Measurements from ENCODE around the gene ABCC6. TPM values are rescaled to one million over a fixed set of nuclear protein-coding genes. Genes with fewer than 3 reads are reported as not detected.

ABCC6 gene
- total RNA-seq, 6 experiments from 2014 or later, result 0.18 TPM; not detected in 5

DNA sequence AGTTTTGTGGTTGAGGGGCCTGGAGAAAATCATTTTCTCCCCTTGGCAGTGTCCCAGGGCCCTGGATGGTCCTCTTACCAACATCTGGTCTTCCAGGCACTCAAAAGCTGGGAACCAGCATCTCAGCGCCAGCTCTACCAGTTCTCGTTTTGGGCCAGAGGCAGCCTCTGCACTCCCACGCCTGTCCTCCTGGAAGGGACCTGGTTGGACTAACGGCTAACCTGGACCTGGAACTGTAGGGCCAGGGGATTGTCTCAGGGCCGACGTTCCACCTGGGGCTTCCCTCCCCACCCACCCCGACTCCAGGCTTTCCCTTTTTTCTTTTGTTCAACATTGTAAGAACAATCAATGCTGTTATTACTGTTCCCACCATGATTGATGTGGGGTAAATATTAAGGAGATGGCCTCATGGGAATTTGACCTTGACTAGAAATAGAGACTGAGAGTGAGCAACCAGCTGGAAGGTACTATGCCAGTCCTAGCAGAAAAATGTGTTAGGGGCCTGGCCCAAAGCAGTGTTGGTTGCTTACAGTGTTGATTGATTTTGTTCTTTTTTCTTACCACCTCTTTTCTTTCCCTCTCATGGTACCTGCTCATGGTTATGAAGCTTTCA lies 81.4 kb downstream of the ABCC6 start:
- no peaks in the 10 kb centered on the region for H3K9me3 Mint-ChIP-seq
- peaks cover 7% of the 10 kb centered on the region for H3K27me3 Mint-ChIP-seq (ENCODE audit: insufficient read depth)
- H3K27ac Mint-ChIP-seq, result no peak overlapping the region
- no peak overlapping the region for H3K4me3 Mint-ChIP-seq
- DNase-seq, result no peak
- peaks cover 7% of the 10 kb centered on the region for H3K36me3 Mint-ChIP-seq (ENCODE audit: low read depth)
- H3K4me1 Mint-ChIP-seq (ENCODE audit: low read depth), result peaks cover 9% of the 10 kb centered on the region
- TF ChIP-seq CTCF (IDR thresholded peaks at IDR 0.05), result no peak

DNA sequence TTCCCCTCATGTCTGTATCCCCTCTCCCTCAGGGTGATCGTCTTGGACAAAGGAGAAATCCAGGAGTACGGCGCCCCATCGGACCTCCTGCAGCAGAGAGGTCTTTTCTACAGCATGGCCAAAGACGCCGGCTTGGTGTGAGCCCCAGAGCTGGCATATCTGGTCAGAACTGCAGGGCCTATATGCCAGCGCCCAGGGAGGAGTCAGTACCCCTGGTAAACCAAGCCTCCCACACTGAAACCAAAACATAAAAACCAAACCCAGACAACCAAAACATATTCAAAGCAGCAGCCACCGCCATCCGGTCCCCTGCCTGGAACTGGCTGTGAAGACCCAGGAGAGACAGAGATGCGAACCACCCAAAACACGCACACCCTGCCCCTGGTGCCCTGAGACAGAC lies 82.2 kb downstream of the ABCC6 start:
- Mint-ChIP-seq H3K27me3 (ENCODE audit: insufficient read depth) (peaks cover 7% of the 10 kb centered on the region), H3K36me3 (ENCODE audit: low read depth) (peaks cover 7% of the 10 kb centered on the region), H3K4me3 (no peak overlapping the region), H3K9me3 (no peaks in the 10 kb centered on the region), H3K27ac (no peak overlapping the region), H3K4me1 (ENCODE audit: low read depth) (peaks cover 9% of the 10 kb centered on the region)
- no peak for TF ChIP-seq CTCF (IDR thresholded peaks at IDR 0.05)
- DNase-seq, result no peak

DNA sequence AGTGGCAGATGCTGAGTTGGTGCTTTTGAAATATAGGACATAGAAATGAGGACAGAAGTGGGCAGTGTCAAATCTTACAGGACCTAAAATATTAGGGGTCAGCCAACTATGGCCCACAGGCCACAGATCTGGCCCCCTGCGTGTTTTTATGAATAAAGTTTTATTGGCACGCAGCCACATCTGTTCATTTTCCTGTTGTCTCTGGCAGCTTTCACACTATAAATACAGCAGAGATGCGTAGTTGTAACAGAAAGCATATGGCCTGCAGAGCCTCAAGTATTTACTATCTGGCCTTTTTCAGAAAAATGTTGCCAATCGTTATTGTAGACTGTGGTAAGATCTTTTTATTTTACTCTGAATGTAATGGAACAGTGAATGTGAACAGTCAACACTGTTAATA lies 82.8 kb downstream of the ABCC6 start:
- Mint-ChIP-seq H3K27ac (no peak overlapping the region), H3K4me3 (no peak overlapping the region), H3K27me3 (ENCODE audit: insufficient read depth) (peaks cover 7% of the 10 kb centered on the region), H3K4me1 (ENCODE audit: low read depth) (peaks cover 9% of the 10 kb centered on the region), H3K36me3 (ENCODE audit: low read depth) (peaks cover 7% of the 10 kb centered on the region), H3K9me3 (no peaks in the 10 kb centered on the region)
- no peak for DNase-seq
- no peak for TF ChIP-seq CTCF (IDR thresholded peaks at IDR 0.05)

DNA sequence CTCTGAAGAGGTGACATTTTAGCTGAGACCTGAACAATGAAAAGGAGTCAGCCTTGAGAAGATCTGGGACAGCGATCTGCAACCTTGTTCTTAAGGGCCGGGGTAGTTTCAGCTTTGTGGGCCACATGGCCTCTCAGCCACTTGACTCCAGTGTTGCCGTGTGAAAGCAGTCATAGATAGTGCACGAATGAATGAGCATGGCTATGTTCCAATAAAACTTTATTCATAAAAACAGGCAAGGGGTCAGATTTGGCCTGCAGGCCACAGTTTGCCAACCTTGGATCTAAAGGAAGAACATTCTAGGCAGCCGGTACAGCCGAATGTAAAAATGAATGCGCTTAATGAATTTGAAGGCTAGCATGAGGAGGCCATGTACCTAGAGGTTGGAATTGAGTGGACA lies 83.5 kb downstream of the ABCC6 start:
- peaks cover 10% of the 10 kb centered on the region for H3K36me3 Mint-ChIP-seq (ENCODE audit: low read depth)
- DNase-seq, result no peak
- peaks cover 9% of the 10 kb centered on the region for H3K4me1 Mint-ChIP-seq (ENCODE audit: low read depth)
- H3K9me3 Mint-ChIP-seq, result no peaks in the 10 kb centered on the region
- no peak for TF ChIP-seq CTCF (IDR thresholded peaks at IDR 0.05)
- no peak overlapping the region for H3K4me3 Mint-ChIP-seq
- peaks cover 7% of the 10 kb centered on the region for H3K27me3 Mint-ChIP-seq (ENCODE audit: insufficient read depth)
- no peak overlapping the region for H3K27ac Mint-ChIP-seq

DNA sequence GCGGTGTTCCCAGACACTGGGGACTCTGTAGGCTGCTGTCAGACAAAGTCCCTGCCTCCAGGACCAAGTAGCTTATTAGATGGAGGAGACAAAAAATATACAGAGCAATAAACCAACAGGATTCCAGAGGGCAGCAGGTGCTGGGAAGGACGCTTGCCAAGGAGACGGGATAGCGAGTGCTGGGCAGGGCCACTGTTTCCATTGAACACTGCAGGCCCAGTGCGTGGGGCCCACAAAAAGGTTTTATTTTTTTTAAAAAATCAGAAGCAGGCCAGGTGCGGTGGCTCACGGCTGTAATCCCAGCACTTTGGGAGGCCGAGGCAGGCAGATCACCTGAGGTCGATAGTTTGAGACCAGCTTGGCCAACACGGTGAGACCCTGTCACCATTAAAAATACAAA lies 84.2 kb downstream of the ABCC6 start:
- Mint-ChIP-seq H3K4me1 (ENCODE audit: low read depth) (peaks cover 3% of the 10 kb centered on the region), H3K4me3 (no peak overlapping the region), H3K9me3 (no peaks in the 10 kb centered on the region), H3K27ac (no peak overlapping the region), H3K36me3 (ENCODE audit: low read depth) (peaks cover 9% of the 10 kb centered on the region), H3K27me3 (ENCODE audit: insufficient read depth) (peaks cover 7% of the 10 kb centered on the region)
- no peak for TF ChIP-seq CTCF (IDR thresholded peaks at IDR 0.05)
- no peak for DNase-seq
